ENCODE measurements around the gene CNTNAP4.

Gene CNTNAP4

GRCh38 chr16:76309639-76310335 is 32.6 kb downstream of the CNTNAP4 start:
- no peak for DNase-seq (ENCODE audit: low read depth)

DNA sequence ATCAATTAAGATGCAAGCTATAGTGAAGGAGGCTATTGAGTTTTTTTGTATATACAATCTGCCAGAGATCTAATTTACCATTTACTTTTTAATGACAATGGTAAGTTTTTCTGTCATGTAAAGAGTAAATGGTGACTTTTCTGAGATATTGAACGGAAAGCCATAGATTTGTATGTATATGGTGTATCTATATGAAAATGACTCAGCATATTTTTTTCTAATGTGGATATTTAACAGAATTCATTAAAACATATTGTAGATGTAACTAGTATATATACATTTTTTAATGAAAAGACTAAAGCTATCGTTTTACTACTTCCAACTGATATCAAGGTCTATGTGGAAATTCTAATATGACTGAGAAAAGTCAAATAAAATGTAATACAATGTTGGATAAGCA is 34.1 kb downstream of the CNTNAP4 start:
- DNase-seq (ENCODE audit: low read depth), result no peak

GRCh38 chr16:76318565-76318964 is 41.4 kb downstream of the CNTNAP4 start:
- DNase-seq (ENCODE audit: low read depth), result no peak

DNA sequence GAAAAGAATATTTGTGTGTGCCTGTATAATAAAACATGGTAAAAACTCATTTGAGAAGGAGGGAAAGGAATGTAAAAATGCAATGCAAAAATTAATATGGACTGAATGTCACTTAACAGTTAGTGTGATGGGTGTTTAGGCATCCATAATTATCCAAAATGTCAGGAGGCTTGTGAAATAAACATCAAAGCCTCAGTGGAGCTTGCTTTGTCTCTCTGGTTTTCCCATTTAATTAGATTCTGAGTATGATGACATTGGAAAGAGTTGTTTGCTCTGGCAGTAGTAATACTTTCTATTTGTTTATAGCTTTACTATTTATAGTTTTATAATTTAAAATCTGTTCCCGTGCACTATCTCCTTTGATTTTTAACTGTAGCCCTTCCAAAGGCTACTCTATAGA is 51.9 kb downstream of the CNTNAP4 start:
- DNase-seq (ENCODE audit: low read depth), result no peak

DNA sequence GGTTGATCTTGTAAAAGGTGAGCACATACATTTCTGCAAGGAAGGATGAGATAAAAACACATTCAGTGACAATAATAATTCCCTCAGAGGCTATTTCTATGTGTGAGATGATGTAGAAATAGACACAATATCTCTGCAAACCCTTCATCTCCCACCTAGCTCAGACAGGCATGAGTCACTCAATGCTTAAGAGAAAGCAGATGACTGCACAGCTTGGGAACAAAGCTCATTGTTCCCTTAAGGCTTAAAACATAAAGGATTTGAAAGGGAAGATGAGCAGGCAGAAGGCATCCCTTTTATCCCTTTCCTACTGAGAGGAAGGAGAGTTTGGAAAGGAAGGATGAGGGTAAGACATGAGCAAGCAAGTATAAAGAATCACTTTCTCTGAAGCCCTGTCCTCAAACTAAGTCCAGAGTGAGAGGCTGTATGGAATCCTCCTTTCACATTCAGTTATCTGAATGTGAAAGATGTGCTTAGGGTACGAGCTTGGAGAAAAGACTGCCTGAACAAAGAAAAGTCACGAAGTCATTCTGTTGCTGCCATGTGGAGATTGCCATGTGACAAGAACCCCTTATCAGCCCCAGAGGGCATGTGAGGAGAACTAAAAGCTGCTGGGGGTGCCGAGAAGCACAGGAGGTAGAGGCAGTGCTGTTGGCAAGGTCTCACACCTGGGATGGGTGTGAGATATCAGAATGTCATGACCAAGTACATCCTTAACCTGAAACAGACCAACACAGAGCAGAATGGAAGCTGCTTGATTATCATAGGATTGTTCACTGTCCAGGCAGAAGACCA is 58.2 kb downstream of the CNTNAP4 start:
- no peak for DNase-seq (ENCODE audit: low read depth)

DNA sequence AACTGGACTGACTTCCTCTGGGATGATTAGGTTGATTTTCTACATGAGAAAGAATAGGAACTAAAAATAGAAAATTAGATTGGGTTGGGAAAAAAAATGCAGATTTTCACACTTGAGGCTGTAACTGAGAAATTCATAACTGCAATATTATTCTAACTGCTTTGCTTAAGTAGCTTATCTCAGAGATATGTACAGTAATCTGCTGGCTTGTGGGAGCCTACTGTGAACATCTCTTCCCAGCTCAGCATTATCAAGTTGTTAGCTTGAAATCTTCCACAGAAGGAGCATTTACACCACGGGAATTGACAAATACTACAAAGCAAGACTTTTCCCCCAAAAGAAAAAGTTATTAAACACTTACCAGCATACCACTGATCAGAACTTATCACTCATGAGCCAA is 58.9 kb downstream of the CNTNAP4 start:
- DNase-seq (ENCODE audit: low read depth), result no peak

DNA sequence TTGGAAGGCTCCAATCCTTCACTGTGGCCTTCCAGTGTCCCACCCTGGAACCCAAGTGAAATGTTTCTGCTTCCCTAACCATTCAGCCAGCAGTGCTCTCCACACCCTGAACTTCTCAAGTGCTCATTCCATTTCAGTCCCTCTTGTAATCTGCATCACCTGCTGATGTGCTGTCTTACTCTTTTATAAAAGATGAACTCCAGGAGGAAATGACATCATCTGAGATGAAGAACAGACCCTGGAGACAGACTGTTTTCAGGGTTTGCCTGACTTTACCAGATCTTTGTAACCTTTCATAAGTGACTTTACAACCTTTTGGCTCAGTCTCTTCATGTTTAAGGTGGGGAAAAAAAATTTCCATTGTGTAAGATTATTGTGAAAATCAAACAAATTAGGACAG is 61.3 kb downstream of the CNTNAP4 start:
- DNase-seq (ENCODE audit: low read depth), result no peak

DNA sequence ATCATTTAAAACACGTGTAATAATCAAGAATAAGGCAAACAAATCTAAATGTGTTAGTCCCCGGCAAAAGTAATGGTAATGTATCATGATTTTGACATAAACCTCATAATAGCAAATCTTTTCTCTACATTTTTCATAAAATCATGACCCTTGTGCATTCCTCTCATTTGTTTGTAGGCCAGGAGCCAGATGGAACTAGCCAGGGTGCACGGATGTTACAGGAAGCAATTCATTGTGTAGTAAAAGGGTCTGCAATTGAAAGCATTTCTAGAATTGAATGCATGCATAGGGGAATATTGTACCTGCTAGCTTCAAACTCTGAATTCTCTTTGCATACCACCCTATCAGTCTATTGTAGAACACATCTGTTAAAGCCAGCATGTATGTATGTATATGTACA is 66.6 kb downstream of the CNTNAP4 start:
- no peak for DNase-seq (ENCODE audit: low read depth)

DNA sequence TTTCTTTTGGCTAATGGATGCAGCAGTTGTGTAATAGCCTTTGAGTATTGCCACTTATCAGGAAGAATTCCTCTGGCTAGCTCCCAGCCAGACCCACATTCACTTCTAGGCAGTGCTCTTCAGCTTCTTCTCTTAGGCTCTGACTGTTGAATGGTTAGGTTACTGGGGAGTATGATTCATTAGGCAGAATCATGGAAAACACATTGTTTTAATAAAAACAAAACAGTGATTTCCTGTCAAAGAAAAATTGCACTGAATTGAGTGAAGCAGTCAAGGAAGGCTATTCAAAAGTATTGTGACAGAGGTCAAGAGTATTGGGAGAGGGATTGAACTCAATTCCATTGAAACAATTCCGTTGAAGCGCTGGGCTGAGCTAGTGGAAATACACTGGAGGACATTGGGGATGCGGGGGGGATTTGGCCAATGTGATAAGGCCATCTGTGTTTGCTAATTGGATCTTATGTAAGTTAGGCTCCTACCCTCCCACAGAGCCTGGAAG is 68.0 kb downstream of the CNTNAP4 start:
- no peak for DNase-seq (ENCODE audit: low read depth)

- no peak for DNase-seq (ENCODE audit: low read depth)
Observed at GRCh38 chr16:76346210-76346609, 69.0 kb downstream of the CNTNAP4 start.

DNA sequence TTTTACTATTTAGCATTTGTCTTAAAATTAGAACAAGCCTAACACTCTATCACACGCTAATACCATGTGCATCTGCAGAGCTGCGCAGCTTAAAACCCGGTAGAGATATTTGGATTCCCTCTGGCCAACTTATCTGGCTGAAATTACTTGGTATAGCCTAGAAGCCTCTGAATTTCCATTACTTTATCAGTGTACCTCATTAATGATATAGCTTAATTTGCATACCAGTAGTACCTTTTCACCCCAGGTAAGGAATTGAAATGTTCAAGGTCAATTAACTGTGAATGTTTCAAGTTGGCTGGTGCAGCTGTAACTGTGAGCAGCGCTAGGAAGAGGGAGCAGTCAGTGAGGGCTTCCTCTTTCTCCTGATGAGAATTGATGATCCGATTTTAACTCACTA is 74.2 kb downstream of the CNTNAP4 start:
- no peak for DNase-seq (ENCODE audit: low read depth)

GRCh38 chr16:76360404-76360803 is 83.2 kb downstream of the CNTNAP4 start:
- DNase-seq (ENCODE audit: low read depth), result no peak

GRCh38 chr16:76370344-76370743 is 93.1 kb downstream of the CNTNAP4 start:
- DNase-seq (ENCODE audit: low read depth), result no peak

GRCh38 chr16:76371441-76371840 is 94.2 kb downstream of the CNTNAP4 start:
- no peak for DNase-seq (ENCODE audit: low read depth)

GRCh38 chr16:76373998-76374397 is 96.8 kb downstream of the CNTNAP4 start:
- DNase-seq (ENCODE audit: low read depth), result no peak

DNA sequence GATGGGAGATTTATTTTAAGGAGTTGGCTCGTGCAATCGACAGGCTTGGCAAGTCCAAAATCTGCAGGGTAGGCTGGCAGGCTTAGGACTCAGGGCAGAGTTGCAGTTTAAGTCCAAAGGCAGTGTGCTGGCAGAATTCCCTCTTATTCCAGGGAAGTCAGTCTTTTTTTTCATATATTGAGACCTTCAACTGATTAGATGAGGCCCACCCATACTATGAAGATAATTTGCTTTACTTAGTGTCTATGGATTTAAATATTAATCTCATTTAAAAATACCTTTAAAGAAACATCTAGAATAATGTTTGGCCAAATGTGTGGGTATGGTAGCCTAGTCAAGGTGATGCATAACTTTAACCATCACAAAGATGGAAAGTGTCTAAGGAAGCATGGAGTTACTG is 99.8 kb downstream of the CNTNAP4 start:
- no peak for DNase-seq (ENCODE audit: low read depth)

DNA sequence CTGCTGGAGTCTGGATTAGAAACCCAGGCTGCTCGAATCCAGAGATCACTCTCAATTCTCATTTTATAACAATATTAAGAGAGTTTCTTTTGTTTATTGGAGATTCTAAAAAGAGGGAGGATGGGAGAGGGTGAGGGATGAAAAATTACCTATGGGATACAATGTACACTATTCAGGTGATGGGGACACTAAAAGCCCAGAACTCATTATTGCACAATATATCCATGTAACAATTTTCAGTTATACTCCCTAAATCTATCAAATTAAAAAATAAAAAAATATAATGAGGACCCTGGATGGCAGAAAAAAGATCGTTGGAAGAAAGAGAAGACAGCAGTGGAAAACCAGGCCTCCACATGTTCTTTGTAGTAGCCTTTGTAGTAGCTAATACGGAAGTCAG is 100.8 kb downstream of the CNTNAP4 start:
- no peak for DNase-seq (ENCODE audit: low read depth)

GRCh38 chr16:76381096-76381495 is 103.9 kb downstream of the CNTNAP4 start:
- no peak for DNase-seq (ENCODE audit: low read depth)

DNA sequence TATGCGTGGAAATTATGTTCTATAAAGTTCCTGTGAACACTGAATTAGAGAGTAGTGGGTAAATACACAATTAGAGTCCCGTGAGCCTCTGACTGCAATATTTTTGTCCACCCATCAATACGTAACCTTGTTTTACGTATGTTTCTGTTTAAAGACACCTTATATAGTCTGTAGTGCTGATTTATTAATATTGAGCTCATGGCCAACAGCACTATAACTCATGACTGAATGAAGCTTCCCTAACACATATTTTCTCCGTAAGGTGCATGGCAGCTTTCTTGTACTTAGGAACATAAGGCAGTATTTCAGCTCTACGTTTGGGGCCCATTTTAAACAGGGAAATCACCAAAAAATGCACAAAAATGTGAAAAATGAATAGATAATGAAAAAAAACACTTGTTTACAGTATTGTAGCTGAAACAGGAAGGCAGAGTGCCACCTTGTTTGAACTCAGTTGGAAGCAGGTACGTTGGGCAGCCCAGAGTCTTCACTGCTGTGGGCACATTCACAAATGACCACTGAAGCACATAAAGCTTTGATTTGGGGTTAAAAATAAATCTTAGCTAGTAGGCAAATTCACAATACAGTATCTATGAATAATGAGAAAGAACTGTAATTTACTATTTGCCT is 108.5 kb downstream of the CNTNAP4 start:
- no peak for DNase-seq (ENCODE audit: low read depth)

DNA sequence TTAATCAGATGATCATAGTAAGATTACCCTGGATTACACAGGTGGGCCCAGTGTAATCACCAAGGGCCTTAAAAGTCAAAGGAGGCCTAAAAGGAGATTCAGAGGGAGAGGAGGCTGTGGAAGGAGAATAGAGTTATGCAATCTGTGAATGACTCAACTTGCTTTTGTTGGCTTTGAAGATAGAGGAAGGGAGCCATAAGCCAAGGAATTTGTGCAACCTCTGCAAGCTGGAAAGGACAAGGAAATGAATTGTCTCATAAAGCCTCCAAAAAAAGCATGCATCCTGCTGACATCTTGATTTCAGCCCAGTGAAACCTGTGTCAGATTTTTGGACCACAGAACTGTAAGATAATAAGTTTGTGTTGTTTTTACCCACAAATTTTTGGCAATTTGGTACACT is 109.6 kb downstream of the CNTNAP4 start:
- no peak for DNase-seq (ENCODE audit: low read depth)

GRCh38 chr16:76387994-76388393 is 110.8 kb downstream of the CNTNAP4 start:
- DNase-seq (ENCODE audit: low read depth), result no peak

- DNase-seq (ENCODE audit: low read depth), result no peak
Observed at GRCh38 chr16:76389126-76389525, 111.9 kb downstream of the CNTNAP4 start.

DNA sequence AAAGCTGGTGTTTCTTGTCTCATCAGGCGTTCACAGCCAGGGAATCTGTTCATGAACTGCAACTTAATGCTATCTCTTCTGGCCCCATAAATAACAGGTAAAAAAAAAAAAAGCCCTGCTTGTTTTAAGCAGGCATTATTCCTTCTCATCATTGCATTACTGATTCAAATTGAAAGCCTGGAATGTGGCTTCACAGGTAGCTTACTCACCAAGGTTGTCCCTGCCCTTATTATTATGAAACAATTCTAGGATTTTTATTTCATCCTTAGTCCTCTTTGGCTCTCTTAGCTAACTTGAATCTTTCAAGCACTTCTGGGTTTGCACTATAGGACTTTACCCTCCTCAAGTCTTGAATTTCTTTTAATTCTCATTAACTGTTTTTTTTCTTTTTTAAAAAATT is 113.3 kb downstream of the CNTNAP4 start:
- no peak for DNase-seq (ENCODE audit: low read depth)
